GM23338 (cell line): ENCODE measurements around the gene MAP3K21. TPM values are rescaled to one million over a fixed set of nuclear protein-coding genes. Genes with fewer than 3 reads are reported as not detected.

Experiments used
- ATAC-seq: fragments of 200-7000 bp; cut with Tn5 transposase; 3 replicates; pipeline ENCODE4 v1.9.1; 2020
- DNase-seq: peaks from one replicate; pipeline ENCODE4 v3.0.0-alpha.2; 2015; ENCODE audit warnings: low spot score
- H2AFZ ChIP-seq: fragments of 200-600 bp; sonication (generic); 2 replicates; pipeline ENCODE4 v1.8.0; 2016; ENCODE audit warnings: antibody characterized with exemption, mild to moderate bottlenecking, moderate library complexity
- H3F3A ChIP-seq: fragments of 200-600 bp; sonication (generic); replicated peaks from 2 replicates; pipeline ENCODE4 v1.8.0; 2017; ENCODE audit warnings: antibody characterized with exemption, mixed run types, low read depth
- H3K27ac ChIP-seq: fragments of 200-600 bp; sonication (generic); 2 replicates; pipeline ENCODE4 v1.6.1; 2016; ENCODE audit warnings: low read depth
- H3K27me3 ChIP-seq: fragments of 200-600 bp; sonication (generic); 2 replicates; pipeline ENCODE4 v1.8.0; 2016; ENCODE audit warnings: mild to moderate bottlenecking, mixed run types, moderate library complexity; ENCODE audit not compliant: insufficient read depth
- H3K36me3 ChIP-seq: fragments of 200-600 bp; sonication (generic); 2 replicates; pipeline ENCODE4 v1.8.0; 2016; ENCODE audit warnings: mild to moderate bottlenecking; ENCODE audit not compliant: insufficient read depth
- H3K4me1 ChIP-seq: fragments of 200-600 bp; sonication (generic); 2 replicates; pipeline ENCODE4 v1.8.0; 2016; ENCODE audit warnings: mild to moderate bottlenecking, moderate library complexity; ENCODE audit not compliant: insufficient read depth
- H3K4me2 ChIP-seq: fragments of 200-600 bp; sonication (generic); 2 replicates; pipeline ENCODE4 v1.7.1; 2017; ENCODE audit warnings: mixed run types
- H3K4me3 ChIP-seq: fragments of 200-600 bp; sonication (generic); 2 replicates; pipeline ENCODE4 v1.6.1; 2016; ENCODE audit warnings: mixed run types
- H3K79me2 ChIP-seq: fragments of 200-600 bp; sonication (generic); replicated peaks from 2 replicates; pipeline ENCODE4 v1.8.0; 2017; ENCODE audit warnings: mild to moderate bottlenecking; ENCODE audit not compliant: insufficient read depth
- H3K9me2 ChIP-seq: fragments of 200-600 bp; sonication (generic); 2 replicates; pipeline ENCODE4 v1.8.0; 2017; ENCODE audit not compliant: insufficient read depth
- H4K20me1 ChIP-seq: fragments of 200-600 bp; sonication (generic); replicated peaks from 2 replicates; pipeline ENCODE4 v1.8.0; 2017; ENCODE audit warnings: mild to moderate bottlenecking; ENCODE audit not compliant: insufficient read depth
- H3K27ac Mint-ChIP-seq: 2 replicates; pipeline ENCODE4 v1.8.0; 2020; ENCODE audit warnings: inconsistent platforms, mild to moderate bottlenecking, moderate library complexity, mixed read lengths
- H3K27me3 Mint-ChIP-seq: 3 replicates; pipeline ENCODE4 v1.8.0; 2022; ENCODE audit warnings: low read depth, mild to moderate bottlenecking, moderate library complexity, mixed read lengths, inconsistent platforms; ENCODE audit not compliant: insufficient read depth, poor library complexity
- H3K36me3 Mint-ChIP-seq: 3 replicates; pipeline ENCODE4 v1.8.0; 2021; ENCODE audit warnings: low read depth, mild to moderate bottlenecking, inconsistent platforms, moderate library complexity, mixed read lengths
- H3K4me1 Mint-ChIP-seq: 3 replicates; pipeline ENCODE4 v1.8.0; 2020; ENCODE audit warnings: mild to moderate bottlenecking, inconsistent platforms, mixed read lengths
- H3K4me3 Mint-ChIP-seq: 3 replicates; pipeline ENCODE4 v1.8.0; 2021; ENCODE audit warnings: moderate library complexity, mild to moderate bottlenecking, inconsistent platforms, mixed read lengths
- H3K9me3 Mint-ChIP-seq: 3 replicates; pipeline ENCODE4 v1.8.0; 2020; ENCODE audit warnings: moderate library complexity, mild to moderate bottlenecking, inconsistent platforms, mixed read lengths
- CTCF ChIP-seq, 2 experiments: fragments of 200-600 bp in 1 of 2; sonication (generic) in 1 of 2; conservative IDR thresholded peaks; 2 replicates each; pipeline versions ENCODE4 v1.5.1 to v1.6.1; 2016 to 2017; ENCODE audit warnings: antibody characterized with exemption in 2 of 2, low read depth in 2 of 2, mild to moderate bottlenecking in 2 of 2, moderate library complexity in 1 of 2
- ZNF114 ChIP-seq: fragments of 250-450 bp; sonication (Bioruptor Pico); IDR thresholded peaks from 2 replicates; pipeline ENCODE4 v1.5.0; 2020; ENCODE audit warnings: mild to moderate bottlenecking, moderate library complexity
- ZNF462 ChIP-seq: fragments of 250-450 bp; sonication (Bioruptor Pico); IDR thresholded peaks from 2 replicates; pipeline ENCODE4 v1.5.0; 2020; ENCODE audit warnings: mild to moderate bottlenecking, moderate library complexity
- polyA plus RNA-seq: library from polyadenylated mRNA; unstranded; fragments of >200 nt; fragmentation: Nextera tagmentation; extraction: Ambion mirVana; gene quantifications from 2 replicates; pipeline ENCODE4 v1.2.1, GENCODE V29; 2016
- total RNA-seq: library from RNA; depleted of rRNA; stranded (reverse); fragments of >200 nt; shearing (Covaris generic); gene quantifications from 2 replicates; pipeline ENCODE4 v1.2.3, GENCODE V29; 2014

Gene MAP3K21
- total and polyA plus RNA-seq, 2 experiments from 2014 or later: 11.7 to 40.1 TPM

- peaks cover 12% of the 10 kb centered on the region for H3K27me3 ChIP-seq
Measured at GRCh38 chr1:233333086-233333485, 5.6 kb downstream of the MAP3K21 start.

More at GRCh38 chr1:233333086-233333485, 5.6 kb downstream of the MAP3K21 start:
- no peak overlapping the region for H3K4me3 Mint-ChIP-seq
- Histone ChIP-seq H3K4me1 (peaks cover 43% of the 10 kb centered on the region), H3K4me2 (no peak overlapping the region), H3F3A (no peaks in the 10 kb centered on the region), H3K79me2 (peaks cover 94% of the 10 kb centered on the region), H3K36me3 (no peaks in the 10 kb centered on the region), H2AFZ (no peak overlapping the region), H3K9me2 (no peaks in the 10 kb centered on the region), H3K4me3 (no peak overlapping the region), H3K27ac (no peak overlapping the region), H4K20me1 (peaks cover 26% of the 10 kb centered on the region)
- DNase-seq (no peak), ATAC-seq (no peak)
- no peak overlapping the region for H3K27ac Mint-ChIP-seq
- H3K9me3 Mint-ChIP-seq: no peaks in the 10 kb centered on the region
- H3K4me1 Mint-ChIP-seq: peaks cover 46% of the 10 kb centered on the region
- H3K27me3 Mint-ChIP-seq: peaks cover 6% of the 10 kb centered on the region
- H3K36me3 Mint-ChIP-seq: no peaks in the 10 kb centered on the region; the same call in 2 of the 3 replicates
- TF ChIP-seq ZNF462 (CRISPR knock-in tag) (no peak), CTCF (conservative IDR thresholded peaks at IDR 0.05; ENCODE audit: low read depth in 2 of 2) (no peak), ZNF114 (CRISPR knock-in tag) (no peak)
